ENCODE measurements around the gene STX10. TPM values are rescaled to one million over a fixed set of nuclear protein-coding genes. Genes with fewer than 3 reads are reported as not detected.

STX10 gene
- polyA plus RNA-seq, 1 donor = 33.8 TPM

DNA sequence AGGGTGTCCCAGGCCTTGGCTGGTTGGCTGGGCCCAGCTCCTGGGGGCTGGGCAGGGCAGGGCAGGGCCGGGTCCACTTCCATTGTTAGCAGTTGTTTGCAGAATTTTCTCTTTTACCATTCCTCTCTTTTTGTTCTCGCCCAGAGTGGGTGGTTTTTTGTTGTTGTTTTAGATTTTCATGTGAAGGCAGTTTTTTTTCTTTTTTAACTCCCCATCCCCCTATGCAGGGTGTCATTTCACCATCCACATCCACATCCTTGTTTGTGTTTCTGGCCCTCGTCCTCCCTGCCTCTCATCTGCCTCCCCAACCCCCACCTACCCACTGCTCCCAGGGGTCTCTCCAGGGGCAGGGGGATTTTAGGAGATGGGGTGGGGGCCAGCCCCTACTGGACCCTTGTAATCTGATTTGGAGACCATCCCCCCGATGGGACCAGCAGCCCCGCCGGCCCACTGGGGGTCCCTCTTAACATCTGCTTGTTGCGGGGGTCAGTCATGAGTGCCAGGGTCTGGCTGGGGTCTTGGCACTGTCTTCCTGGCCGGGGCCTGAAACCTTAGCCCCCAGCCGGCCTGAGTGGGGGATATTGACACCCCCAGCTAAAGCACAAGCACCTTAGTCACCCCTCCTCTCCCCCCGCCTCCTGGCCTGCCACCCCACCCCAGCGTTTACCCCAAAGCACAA, 10.4 kb downstream of the STX10 start:
- DNase-seq = no peak

DNA sequence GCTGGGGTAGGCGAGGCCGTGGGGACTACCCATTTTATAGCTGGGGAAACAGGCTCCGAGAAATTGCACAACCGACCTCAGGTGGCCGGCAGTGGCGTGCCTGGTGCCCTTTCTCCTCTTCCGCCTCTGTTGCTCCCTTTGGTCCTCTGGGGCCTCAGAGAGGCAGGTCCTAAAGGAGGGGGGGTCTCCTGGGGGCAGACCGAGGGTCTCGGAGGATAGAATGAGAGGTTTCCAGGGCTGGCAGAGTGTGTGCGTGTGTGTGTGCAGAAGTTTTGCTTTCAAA, 11.3 kb downstream of the STX10 start:
- DNase-seq = no peak

DNA sequence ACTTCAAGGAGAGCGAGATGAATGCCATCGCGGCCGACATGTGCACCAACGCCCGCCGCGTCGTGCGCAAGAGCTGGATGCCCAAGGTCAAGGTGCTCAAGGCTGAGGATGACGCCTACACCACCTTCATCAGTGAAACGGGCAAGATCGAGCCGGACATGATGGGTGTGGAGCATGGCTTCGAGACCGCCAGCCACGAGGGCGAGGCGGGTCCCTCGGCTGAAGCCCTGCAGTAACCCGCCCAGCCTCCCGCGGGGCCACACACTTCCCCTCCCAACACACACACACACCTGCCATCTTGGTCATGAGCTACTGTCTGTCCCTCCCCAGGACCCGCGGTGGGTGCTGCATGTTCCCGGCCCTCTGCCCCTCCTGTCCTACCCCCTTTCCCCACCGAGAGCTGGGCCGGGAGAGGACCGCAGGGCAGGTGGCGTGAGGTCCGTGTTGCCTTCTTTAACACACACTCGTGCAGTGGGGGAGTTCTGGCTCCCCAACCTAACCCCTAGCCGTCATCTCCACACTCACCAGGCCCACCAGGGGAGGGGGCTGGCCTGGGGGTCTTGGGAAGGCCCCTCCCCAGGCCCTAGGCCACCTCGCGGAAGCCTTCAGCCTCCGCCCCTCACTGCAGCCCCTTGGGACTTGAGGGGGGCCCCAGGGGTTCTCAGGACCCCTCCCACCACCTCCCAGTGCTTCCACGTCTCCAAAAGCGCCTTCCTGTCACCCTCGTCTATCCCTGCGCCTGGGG, 11.8 kb downstream of the STX10 start:
- no peak for DNase-seq

DNA sequence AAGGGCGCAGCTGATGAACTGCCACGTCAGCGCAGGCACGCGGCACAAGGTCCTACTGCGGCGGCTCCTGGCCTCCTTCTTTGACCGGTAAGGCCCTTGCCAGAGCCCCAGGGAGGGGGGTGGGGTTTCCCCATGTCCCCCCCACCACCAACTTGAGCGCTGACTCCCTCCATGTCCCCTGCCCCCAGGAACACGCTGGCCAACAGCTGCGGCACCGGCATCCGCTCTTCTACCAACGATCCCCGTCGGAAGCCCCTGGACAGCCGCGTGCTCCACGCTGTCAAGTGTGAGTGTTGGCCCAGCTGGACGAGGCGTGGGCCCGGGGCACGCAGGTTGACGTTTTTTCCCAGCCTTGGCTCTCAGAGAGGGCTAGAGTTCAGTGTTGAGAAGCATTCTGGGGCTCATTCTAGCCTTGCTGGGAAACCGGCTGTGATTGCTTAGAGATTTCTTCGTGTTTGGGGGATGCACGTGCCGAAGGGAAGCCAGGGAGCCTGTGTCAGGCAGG, 12.8 kb downstream of the STX10 start:
- no peak for DNase-seq

DNA sequence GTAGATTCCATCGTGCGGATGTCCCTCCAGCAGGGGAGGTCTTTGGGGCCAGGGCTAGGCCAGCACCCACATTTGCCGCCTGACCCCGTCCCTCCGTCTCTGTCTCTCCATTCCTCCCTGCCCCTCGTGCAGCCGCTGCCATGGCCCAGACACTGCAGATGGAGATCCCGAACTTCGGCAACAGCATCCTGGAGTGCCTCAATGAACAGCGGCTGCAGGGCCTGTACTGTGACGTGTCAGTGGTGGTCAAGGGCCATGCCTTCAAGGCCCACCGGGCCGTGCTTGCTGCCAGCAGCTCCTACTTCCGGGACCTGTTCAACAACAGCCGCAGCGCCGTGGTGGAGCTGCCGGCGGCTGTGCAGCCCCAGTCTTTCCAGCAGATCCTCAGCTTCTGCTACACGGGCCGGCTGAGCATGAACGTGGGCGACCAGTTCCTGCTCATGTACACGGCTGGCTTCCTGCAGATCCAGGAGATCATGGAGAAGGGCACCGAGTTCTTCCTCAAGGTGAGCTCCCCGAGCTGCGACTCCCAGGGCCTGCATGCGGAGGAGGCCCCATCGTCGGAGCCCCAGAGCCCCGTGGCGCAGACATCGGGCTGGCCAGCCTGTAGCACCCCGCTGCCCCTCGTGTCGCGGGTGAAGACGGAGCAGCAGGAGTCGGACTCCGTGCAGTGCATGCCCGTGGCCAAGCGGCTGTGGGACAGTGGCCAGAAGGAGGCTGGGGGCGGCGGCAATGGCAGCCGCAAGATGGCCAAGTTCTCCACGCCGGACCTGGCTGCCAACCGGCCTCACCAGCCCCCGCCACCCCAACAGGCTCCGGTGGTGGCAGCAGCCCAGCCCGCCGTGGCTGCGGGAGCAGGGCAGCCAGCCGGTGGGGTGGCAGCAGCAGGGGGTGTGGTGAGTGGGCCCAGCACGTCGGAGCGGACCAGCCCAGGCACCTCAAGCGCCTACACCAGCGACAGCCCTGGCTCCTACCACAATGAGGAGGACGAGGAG, 14.8 kb downstream of the STX10 start:
- no peak for DNase-seq

DNA sequence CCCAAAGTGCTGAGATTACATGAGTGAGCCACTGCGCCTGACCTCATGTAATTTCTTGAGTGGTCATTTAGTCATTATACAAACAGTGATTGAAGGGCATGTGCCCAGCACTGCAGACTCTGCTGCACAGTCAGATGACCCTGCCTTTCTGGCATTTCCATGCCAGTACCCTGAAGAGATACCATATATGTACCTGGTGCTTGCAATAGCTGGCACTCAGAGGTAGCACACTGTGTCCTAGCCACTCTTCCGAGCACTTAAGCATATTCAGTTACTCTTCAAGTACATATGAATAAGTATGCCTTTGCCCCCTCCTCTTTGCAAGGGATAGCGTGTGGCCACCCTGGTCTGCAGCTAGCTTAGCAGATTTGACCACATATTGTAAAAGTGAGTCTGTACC, 15.5 kb downstream of the STX10 start:
- DNase-seq = no peak

DNA sequence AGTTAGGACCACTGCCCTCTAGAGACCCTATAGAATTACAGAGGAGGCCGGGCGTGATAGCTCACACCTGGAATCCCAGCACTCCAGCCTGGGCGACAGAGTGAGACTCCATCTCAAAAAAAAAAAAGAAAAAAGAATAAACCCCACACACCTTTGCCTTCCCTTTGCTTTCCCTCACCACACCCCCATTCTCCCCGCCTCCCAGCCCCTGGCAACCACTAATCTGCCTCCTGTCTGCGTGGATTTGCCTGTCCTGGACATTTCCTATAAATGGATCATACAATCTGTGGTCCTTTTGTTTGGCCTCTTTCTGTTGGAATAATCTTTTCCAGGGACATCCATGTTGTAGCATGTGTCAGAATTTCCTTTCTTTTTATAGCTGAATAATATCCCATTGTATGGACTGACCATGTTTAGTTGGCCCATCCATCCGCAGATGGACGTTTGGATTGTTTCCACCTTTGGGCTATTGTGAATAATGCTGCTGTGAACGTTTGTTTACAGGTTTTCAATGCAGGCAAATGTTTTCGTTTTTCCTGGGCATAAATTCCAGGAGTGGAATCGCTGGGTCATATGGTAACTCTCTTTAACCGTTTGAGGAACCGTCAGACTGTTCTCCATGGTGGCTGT, 16.8 kb downstream of the STX10 start:
- DNase-seq = no peak

DNA sequence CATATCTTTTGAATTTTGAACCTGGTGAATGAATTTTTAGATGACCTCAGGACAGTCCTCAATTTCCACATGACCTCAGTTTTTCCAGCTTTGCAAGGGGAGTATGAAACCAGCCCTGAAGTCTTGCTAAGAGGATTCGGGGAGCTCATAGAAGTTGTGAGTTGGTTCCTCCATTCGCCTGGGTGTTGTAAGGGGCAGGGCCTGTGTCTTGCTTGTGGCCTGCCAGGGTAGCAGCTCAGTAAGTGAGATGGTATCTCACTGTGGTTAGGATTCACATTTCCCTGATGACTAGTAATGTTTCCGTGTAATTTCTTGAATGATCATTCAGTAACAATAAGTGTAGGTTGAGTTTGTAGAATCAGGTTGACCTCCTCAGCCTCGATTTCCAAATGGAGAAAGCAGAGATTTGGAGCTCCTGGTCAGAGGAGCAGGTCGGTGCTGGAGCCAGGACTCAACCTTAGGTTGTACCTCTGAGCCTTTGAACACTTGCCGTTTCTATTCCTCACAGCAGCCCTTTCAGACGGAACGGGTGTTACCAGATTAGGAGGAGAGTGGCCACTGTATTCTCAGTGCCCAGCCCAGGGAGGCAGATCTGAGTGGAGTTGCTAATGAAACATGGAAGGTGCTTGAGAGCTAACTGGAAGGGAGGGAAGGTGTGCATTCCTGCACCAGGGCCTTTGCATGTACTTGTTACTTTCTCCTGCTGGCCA, 17.5 kb downstream of the STX10 start:
- no peak for DNase-seq

GRCh38 chr19:13130886-13131490, 19.2 kb downstream of the STX10 start:
- no peak for DNase-seq

DNA sequence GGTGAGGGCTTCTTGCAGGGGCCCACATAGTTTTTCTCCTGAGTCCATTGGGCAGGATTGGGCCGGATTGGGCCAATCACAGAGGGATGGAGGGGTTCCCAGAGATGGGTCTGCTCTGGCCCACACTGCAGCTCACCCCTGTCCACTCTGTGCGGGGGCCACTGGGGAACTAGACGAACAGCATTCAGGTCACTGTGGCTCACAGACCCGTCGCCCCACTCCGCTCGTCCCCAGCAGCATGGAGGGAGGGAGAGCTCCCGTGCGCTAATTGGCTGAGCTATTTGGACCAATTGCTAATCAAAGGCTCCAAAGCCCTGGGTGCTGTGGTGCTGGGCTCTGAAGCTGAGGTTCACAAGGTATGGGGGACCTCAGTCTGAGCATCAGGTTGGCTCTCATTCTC, 20.8 kb downstream of the STX10 start:
- DNase-seq = no peak

GRCh38 chr19:13128583-13128982, 21.6 kb downstream of the STX10 start:
- no peak for DNase-seq

GRCh38 chr19:13127811-13128575, 22.2 kb downstream of the STX10 start:
- no peak for DNase-seq

- DNase-seq = no peak
Measured at GRCh38 chr19:13127051-13127450, 23.1 kb downstream of the STX10 start.

- no peak for DNase-seq
Measured at GRCh38 chr19:13122980-13123957, 26.9 kb downstream of the STX10 start.

GRCh38 chr19:13122275-13122878, 27.8 kb downstream of the STX10 start:
- DNase-seq = no peak

- DNase-seq = no peak
Measured at GRCh38 chr19:13121551-13122274, 28.5 kb downstream of the STX10 start.

DNA sequence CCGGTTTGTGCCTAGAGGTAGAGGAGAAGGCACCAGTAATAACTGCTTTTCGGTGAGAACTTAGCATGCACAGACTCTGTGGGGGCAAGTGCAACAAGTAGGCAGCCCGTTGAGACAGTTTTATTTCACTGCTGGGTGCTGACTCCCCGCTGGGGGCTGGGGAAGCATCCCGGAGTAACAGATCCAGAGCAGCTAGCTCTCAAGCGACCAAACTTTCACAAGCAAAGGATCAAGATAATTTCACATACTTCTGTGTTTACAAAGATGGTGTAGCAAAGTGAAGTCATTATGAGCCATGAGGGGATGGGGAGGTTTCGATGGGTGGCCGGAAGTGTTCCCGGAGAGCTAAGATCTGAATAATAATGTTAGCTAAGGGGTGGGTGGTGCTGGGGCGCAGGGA, 29.4 kb downstream of the STX10 start:
- no peak for DNase-seq

GRCh38 chr19:13120031-13120430, 30.1 kb downstream of the STX10 start:
- no peak for DNase-seq
